Endothelial cell of umbilical vein (primary cell): Measurements from ENCODE around the gene PRDX3. TPM values are rescaled to one million over a fixed set of nuclear protein-coding genes. Genes with fewer than 3 reads are reported as not detected.

ENCODE experiments used
- BruUV-seq: library from RNA; stranded (reverse); fragments of 400-500 nt; replicated peaks from 2 replicates; lab custom pipeline; 2021; lab: Mats Ljungman, UMichigan
- CTCF ChIA-PET: fragments of 300-600, 350-600 bp; sonication (Branson Sonifier 250); formaldehyde crosslinking; loops from one replicate; lab custom pipeline; 2021; ENCODE audit warnings: antibody characterized with exemption, inconsistent platforms; lab: Charles Lee
- POLR2A ChIA-PET: fragments of 300-600, 350-600 bp; sonication (Branson Sonifier 250); formaldehyde crosslinking; loops from one replicate; lab custom pipeline; 2021; ENCODE audit warnings: antibody characterized with exemption, inconsistent platforms; lab: Charles Lee
- DNase-seq: peaks from one replicate; pipeline ENCODE4 v3.0.0-alpha.2; 2011; ENCODE audit warnings: low read depth, low spot score
- FAIRE-seq: peaks from 2 replicates; lab custom pipeline; 2011; peaks lifted over from hg19 to GRCh38; lab: Jason Lieb, UNC
- H2AFZ ChIP-seq: 2 replicates; pipeline ENCODE4 v1.6.0; 2012; ENCODE audit warnings: low read depth, low read length, control low read depth, inconsistent platforms
- H3K27ac ChIP-seq: 2 replicates; pipeline ENCODE4 v1.5.1; 2011; ENCODE audit warnings: low read depth, mild to moderate bottlenecking, control low read depth, low read length, moderate library complexity; ENCODE audit not compliant: insufficient read depth
- H3K27me3 ChIP-seq, 2 experiments: 2 replicates each; pipeline versions ENCODE4 v1.6.0 to v1.6.1; 2011; ENCODE audit warnings: low read length in 2 of 2, mixed read lengths in 1 of 2; ENCODE audit not compliant: control insufficient read depth in 2 of 2, insufficient read depth in 2 of 2
- H3K36me3 ChIP-seq, 2 experiments: 2 replicates in 1 of 2; 3 replicates in 1 of 2; pipeline ENCODE4 v1.5.1; 2011; ENCODE audit warnings: low read length in 2 of 2, mild to moderate bottlenecking in 1 of 2, moderate library complexity in 1 of 2; ENCODE audit not compliant: control insufficient read depth in 2 of 2, insufficient read depth in 2 of 2; ENCODE audit errors: extremely low read depth in 1 of 2
- H3K4me1 ChIP-seq: 3 replicates; pipeline ENCODE4 v1.5.1; 2011; ENCODE audit warnings: mild to moderate bottlenecking, low read length; ENCODE audit not compliant: control insufficient read depth, insufficient read depth; ENCODE audit errors: extremely low read depth
- H3K4me2 ChIP-seq: 2 replicates; pipeline ENCODE4 v1.6.1; 2011; ENCODE audit warnings: low read length, control low read depth, mixed read lengths; ENCODE audit not compliant: insufficient read depth
- H3K4me3 ChIP-seq, 3 experiments: fragments of 200-600 bp in 1 of 3; sonication (generic), shearing (Covaris generic) in 1 of 3; replicated peaks in 1 of 3; 2 replicates each; pipeline ENCODE4 v1.5.1; 2011 to 2016; ENCODE audit warnings: control low read depth in 3 of 3, low read length in 3 of 3, mild to moderate bottlenecking in 2 of 3, inconsistent platforms in 1 of 3, low read depth in 1 of 3, moderate library complexity in 1 of 3; ENCODE audit not compliant: insufficient read depth in 1 of 3
- H3K79me2 ChIP-seq: 2 replicates; pipeline ENCODE4 v1.6.0; 2012; ENCODE audit warnings: low read length, inconsistent platforms; ENCODE audit not compliant: control insufficient read depth, insufficient read depth
- H3K9ac ChIP-seq: replicated peaks from 2 replicates; pipeline ENCODE3; 2011; ENCODE audit warnings: low read length, control low read depth; ENCODE audit not compliant: insufficient read depth; ENCODE audit errors: extremely low read depth
- H3K9me1 ChIP-seq: replicated peaks from 3 replicates; pipeline ENCODE4 v1.6.0; 2011; ENCODE audit warnings: mild to moderate bottlenecking, low read length; ENCODE audit not compliant: control insufficient read depth, insufficient read depth; ENCODE audit errors: extremely low read depth
- H3K9me3 ChIP-seq: replicated peaks from 2 replicates; pipeline ENCODE4 v1.5.1; 2012; ENCODE audit warnings: low read length, inconsistent platforms; ENCODE audit not compliant: control insufficient read depth, insufficient read depth
- H4K20me1 ChIP-seq: replicated peaks from 2 replicates; pipeline ENCODE3; 2011; ENCODE audit warnings: mild to moderate bottlenecking, low read length; ENCODE audit not compliant: control insufficient read depth, insufficient read depth; ENCODE audit errors: extremely low read depth
- CTCF ChIP-seq, 2 donors: IDR thresholded peaks; 1 replicate in 1 of 2; 2 replicates in 1 of 2; pipeline ENCODE4 v1.5.1; 2011; ENCODE audit warnings: low read length in 2 of 2, mild to moderate bottlenecking in 2 of 2, moderate library complexity in 2 of 2, control low read depth in 1 of 2, inconsistent platforms in 1 of 2, low read depth in 1 of 2; ENCODE audit not compliant: insufficient read depth in 1 of 2; ENCODE audit errors: extremely low read depth in 1 of 2
- EZH2 ChIP-seq: IDR thresholded peaks from 2 replicates; pipeline ENCODE4 v1.6.1; 2012; ENCODE audit warnings: borderline replicate concordance, low read depth, mild to moderate bottlenecking, moderate library complexity, low read length, inconsistent platforms; ENCODE audit not compliant: severe bottlenecking
- FOS ChIP-seq: IDR thresholded peaks from 2 replicates; pipeline ENCODE4 v1.6.1; 2011; ENCODE audit warnings: mild to moderate bottlenecking, low read length, moderate library complexity, borderline replicate concordance; ENCODE audit not compliant: insufficient read depth
- GATA2 ChIP-seq: IDR thresholded peaks from 2 replicates; pipeline ENCODE4 v1.7.0; 2011; ENCODE audit warnings: low read depth, mild to moderate bottlenecking, moderate library complexity, mixed read lengths, low read length; ENCODE audit not compliant: insufficient read length, insufficient read depth
- JUN ChIP-seq: IDR thresholded peaks from 2 replicates; pipeline ENCODE4 v1.6.1; 2011; ENCODE audit warnings: borderline replicate concordance, low read depth; ENCODE audit not compliant: insufficient read length, insufficient read depth
- MAX ChIP-seq: IDR thresholded peaks from 2 replicates; pipeline ENCODE4 v1.6.1; 2011; ENCODE audit not compliant: insufficient read depth, insufficient read length
- MYC ChIP-seq: IDR thresholded peaks from one replicate; pipeline ENCODE4 v1.6.1; 2011; ENCODE audit warnings: mild to moderate bottlenecking, low read depth, low read length
- POLR2A ChIP-seq: IDR thresholded peaks from 2 replicates; pipeline ENCODE4 v1.6.1; 2012; ENCODE audit warnings: low read depth, mild to moderate bottlenecking, control low read depth, low read length
- POLR2AphosphoS5 ChIP-seq: IDR thresholded peaks from 2 replicates; pipeline ENCODE4 v1.6.1; 2012; ENCODE audit warnings: low read depth, mild to moderate bottlenecking, control low read depth, low read length, moderate library complexity; ENCODE audit not compliant: insufficient read depth
- dilution Hi-C: fragments of 300-500 bp; cut with MboI; formaldehyde crosslinking; loops from one replicate; pipeline ENCODE4 v1.15.0; 2019; ENCODE audit warnings: low sequenced_read_pairs; ENCODE audit not compliant: extremely low pct_ligation_motif_present
- intact Hi-C: fragments of 100-400 bp; cut with micrococcal nuclease; formaldehyde crosslinking; loops from one replicate; pipeline ENCODE4 v1.10.0; 2022
- polyA plus RNA-seq, 4 experiments: library from polyadenylated mRNA; depleted of rRNA in 3 of 4; stranded (reverse) in 3 of 4; unstranded in 1 of 4; fragments of >200 nt; gene quantifications; 2 replicates each; pipeline versions ENCODE4 v1.2.1 to v1.2.3, GENCODE V29; 2011 to 2012; ENCODE audit warnings: missing spikeins in 1 of 4
- total RNA-seq: library from RNA; stranded (reverse); gene quantifications from 2 replicates; pipeline ENCODE4 v1.2.3, GENCODE V29; 2021

The PRDX3 gene
- total and polyA plus RNA-seq, 2 donors (not counting 3 experiments of a cell fraction or from before 2014, with no cell fraction given) = 123 to 124 TPM

- Histone ChIP-seq H2AFZ (no peak overlapping the region), H3K36me3 (peaks cover 2% of the 10 kb centered on the region in 2 experiments), H3K4me2 (no peak overlapping the region), H3K27ac (no peak overlapping the region), H3K27me3 (no peaks in the 10 kb centered on the region), H3K9me1 (no peaks in the 10 kb centered on the region), H4K20me1 (no peaks in the 10 kb centered on the region), H3K9ac (no peak overlapping the region), H3K9me3 (no peaks in the 10 kb centered on the region), H3K4me1 (no peaks in the 10 kb centered on the region), H3K79me2 (no peaks in the 10 kb centered on the region), H3K4me3 (no peak overlapping the region)
- dilution Hi-C loops = no loop called here
- TF ChIP-seq JUN = no peak
- no peak for TF ChIP-seq GATA2
- no peak for TF ChIP-seq MYC
- TF ChIP-seq POLR2A = no peak
- TF ChIP-seq POLR2AphosphoS5 = no peak
- no peak for TF ChIP-seq MAX
- no peak for TF ChIP-seq FOS
- no peak for TF ChIP-seq EZH2
- TF ChIP-seq CTCF (IDR thresholded peaks at IDR 0.05; ENCODE audit: extremely low read depth in 1 of 2, insufficient read depth in 1 of 2, low read depth in 1 of 2, low read length in 2 of 2) = no peak
- POLR2A ChIA-PET = no interaction called here
- intact Hi-C loops = no loop called here
- FAIRE-seq = no peak
- no TSS peak for BruUV-seq
- no peak for DNase-seq
- CTCF ChIA-PET = no interaction called here
Measured at GRCh38 chr10:119149157-119149556, 29.5 kb downstream of the PRDX3 start.
